HG03039 (cell line): ENCODE data around the gene NFIA.
"Not testable (repeated sequence)": the region's sequence is repeated elsewhere in the genome, so short reads cannot be mapped to it uniquely, and the experiment has no call there.

Experiments used
- ATAC-seq: cut with Tn5 transposase; IDR thresholded peaks from one replicate; pipeline ENCODE4 v1.9.1; 2021; ENCODE audit warnings: mild to moderate bottlenecking, moderate library complexity; ENCODE audit not compliant: unreplicated experiment

The NFIA gene

DNA sequence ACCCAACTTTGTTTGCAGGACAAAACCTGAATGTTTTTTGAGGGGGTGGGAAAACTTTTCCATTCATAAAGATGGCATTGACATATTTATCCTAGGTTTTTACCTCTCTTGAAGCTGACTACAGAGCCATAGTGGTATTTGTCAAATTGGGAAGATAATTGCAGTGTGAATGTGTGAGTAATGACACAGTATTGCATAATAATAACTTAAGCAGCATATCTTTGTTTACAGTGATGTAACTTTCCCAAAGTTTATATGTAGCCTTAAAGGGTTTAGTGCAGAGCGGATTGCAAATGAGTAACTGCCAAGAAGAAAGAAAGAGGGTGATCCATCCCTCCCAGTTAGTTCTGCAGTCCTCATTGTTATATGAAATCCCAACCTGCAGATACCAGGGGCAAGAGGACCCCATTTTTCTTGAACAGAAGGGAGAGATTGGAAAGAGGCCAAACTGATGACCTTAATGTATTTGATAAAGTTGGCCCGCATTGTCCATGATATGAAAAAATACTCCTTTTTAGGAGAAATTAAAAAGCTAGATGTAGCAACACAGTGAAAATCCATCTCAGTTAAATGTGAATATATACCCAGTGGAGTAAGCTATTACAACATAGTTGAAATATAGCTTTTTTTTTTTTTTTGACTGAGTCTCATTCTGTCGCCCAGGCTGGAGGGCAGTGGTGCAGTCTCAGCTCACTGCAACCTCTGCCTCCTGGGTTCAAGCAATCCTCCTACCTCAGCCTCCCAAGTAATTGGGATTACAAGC is 23.7 kb upstream of the NFIA start:
- ATAC-seq = no peak

DNA sequence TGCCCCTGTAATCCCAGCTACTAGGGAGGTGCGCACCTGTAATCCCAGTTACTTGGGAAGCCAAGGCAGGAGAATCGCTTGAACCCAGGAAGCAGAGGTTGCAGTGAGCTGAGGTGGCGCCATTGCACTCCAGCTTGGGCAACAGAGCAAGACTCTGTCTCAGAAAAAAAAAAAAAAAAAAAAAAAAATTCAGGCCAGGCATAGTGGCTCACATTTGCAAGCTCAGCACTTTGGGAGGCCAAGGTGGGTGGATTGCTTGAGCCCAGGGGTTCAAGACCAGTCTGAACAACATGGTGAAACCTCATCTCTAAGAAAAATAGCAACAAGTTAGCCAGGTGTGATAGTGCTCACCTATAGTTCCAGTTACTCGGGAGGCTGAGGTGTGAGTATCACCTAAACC is 20.8 kb upstream of the NFIA start:
- ATAC-seq = not testable (repeated sequence)

DNA sequence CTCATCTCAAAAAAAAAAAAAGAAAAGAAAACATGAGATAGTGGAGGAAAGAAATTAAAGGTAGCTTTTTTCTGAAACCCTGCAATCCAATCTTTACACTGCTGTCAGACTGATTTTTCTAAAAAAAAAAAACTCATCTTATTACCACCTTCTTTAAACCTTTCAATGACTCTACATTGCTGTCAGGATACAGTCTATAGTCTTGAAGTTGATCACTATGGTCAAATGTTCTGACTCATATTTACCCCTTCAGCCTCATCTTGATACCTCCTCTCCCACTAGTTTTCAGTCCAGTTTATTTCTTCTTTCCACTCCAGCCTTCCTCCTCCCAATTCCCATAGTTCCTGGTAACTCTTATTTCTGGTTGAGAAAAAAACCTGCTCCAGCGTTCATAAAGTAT is 17.7 kb upstream of the NFIA start:
- ATAC-seq = no peak

DNA sequence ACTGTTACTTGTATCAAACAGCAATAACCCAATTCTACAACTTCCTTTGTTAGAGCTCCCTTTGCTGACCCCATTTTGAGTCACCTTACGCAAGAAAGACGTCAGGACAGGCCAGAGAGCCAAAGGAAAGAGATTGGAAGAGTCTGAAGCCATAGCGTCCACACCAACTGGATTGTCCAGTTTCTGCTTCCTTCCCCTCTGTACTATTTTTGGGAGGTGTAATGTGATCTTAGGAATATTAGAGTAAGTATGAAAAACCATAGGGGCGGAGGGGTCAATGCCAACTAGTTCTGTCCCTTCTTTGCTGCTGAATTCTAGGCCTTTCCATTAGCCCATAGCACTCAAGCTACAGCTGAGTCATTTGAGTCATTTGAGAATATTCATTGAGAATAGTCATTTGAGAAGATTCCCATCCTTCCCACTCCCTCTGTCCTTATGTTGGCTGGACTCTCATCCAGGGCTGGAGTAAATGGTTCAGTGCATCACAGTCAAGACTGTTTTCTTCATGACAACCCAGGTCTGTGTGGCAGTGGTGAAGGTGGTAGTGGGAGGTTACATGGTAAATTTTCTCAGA is 14.8 kb upstream of the NFIA start:
- no peak for ATAC-seq

DNA sequence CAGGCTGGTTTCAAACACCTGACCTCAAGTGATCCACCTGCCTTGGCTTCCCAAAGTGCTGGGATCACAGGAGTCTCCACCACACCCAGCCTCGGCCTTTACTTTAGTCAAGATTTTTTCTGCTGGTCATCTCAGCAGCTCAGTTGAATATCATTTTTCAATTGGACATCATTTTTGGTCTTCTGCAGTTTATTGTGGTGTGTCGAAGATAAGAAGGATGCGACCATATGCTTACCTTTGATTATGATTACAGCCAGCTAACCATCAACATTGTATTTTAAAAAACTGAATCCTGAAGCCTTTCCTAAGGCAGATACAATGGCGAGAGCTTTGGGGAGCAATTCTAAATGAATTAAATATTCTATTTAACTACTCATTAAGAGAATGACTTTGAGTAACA is 12.3 kb upstream of the NFIA start:
- ATAC-seq = no peak

DNA sequence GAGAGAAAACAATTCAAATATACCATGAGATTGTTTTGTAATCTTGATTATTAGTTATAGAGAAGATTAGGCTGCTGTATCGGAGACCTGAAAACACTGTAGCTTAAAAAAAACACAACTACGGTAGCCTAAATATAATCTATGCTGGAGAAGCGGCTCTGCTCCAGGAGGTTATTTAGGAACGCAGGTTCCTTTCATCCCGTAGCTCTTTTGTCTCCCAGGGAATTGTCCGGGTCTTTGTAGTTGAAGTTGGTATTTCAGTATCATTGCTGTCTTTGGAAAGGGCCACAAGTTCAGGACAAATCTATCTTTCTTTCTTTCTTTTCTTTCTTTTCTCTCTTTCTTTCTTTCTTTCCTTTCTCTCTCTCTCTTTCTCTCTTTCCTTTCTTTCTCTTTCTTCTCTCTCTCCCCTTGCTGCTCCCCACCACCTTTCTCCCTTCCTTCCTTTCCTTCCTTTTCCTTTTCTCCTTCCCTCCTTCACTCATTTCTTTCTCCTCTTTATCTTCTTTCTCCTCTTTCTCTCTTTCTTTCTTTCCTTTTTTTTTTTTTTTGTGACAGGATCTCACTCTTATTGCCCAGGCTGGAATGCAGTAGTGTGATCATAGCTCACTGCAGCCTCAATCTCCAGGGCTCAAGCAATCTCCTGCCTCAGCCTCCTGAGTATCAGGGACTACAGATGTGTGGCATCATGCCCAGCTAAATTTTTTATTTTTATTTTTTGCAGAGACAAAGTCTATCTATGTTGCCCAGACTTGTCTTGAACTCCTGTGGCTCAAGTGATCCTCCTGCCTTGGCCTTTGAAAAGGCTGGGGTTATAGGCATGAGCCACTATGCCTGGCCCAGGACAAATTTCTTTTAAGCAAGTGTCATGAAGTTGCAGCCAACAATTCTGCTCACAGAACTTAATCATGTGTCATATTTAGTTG is 10.9 kb upstream of the NFIA start:
- no peak for ATAC-seq

DNA sequence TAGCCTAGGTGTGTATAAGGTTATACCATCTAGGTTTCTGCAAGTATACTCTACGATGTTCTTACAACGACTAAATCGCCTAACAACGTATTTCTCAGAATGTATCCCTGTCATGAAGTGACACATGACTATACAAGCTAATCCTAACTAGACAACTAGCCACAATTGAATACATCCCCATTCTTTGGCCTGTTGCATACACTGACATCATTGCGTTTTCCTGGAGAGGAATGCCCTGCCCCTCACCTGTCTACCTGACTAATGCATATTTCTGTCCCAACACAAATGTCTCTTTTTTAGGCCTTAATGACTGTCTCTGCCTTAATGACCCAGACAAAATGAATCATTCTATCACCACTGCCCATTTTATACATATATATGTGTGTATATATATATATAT is 8.5 kb upstream of the NFIA start:
- no peak for ATAC-seq

DNA sequence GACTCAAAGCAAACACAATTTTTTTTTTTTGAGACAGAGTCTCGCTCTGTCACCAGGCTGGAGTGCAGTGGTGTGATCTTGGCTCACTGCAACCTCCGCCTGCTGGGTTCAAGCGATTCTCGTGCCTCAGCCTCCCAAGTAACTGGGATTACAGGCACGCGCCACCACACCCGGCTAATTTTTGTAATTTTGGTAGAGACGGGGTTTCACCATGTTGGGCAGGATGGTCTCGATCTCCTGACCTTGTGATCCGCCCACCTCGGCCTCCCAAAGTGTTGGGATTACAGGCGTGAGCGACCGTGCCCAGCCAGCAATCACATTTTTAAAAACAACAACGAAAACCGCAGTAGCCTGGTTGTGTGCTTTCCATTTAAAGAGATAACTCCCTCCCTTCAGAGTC is 6.5 kb upstream of the NFIA start:
- ATAC-seq = not testable (repeated sequence)

DNA sequence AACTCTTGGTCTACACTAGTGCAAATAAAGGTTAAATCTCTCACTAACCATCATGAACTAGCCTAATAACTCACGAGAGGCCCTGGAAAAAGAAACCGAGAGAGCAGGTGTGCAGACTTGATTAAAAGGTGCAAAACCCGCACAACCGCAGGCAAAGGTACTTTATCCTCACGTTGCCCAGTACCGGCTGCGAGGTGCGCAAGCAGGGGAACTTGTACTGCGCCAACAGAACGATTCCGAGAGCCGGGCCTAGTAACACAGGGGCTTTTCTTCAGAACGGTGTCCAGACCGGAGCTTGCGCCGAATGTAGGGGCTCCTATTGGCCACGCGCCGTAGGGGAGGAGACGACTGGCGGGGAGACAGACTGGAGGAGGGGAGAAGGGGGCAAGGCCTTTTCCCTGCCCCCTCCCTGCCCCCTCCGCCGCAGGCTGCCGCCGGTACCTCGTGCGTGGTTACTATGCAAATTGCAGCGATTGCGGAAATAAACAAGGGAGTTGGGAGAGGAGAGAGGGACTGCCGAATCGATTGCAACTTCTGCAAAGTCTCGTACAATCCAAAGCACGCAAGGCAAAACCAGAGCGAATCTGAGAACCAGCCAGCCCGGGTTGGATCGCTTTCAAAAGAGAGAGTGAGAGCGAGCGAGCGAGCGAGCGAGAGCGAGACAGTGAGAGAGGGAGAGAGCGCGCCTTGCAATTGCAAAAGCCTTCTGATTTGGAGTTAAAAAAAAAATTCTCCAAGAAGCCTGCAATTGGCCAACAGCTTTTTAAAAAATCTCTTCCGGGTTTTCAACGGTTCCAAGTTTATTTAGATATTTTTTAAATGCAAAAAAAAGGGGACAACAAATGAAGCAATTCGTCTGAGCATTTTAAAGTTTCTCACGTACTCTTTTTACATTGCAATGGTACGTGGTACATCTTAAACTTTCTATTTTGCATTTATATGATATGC is 5.4 kb upstream of the NFIA start:
- peak; percentile 76 for ATAC-seq

DNA sequence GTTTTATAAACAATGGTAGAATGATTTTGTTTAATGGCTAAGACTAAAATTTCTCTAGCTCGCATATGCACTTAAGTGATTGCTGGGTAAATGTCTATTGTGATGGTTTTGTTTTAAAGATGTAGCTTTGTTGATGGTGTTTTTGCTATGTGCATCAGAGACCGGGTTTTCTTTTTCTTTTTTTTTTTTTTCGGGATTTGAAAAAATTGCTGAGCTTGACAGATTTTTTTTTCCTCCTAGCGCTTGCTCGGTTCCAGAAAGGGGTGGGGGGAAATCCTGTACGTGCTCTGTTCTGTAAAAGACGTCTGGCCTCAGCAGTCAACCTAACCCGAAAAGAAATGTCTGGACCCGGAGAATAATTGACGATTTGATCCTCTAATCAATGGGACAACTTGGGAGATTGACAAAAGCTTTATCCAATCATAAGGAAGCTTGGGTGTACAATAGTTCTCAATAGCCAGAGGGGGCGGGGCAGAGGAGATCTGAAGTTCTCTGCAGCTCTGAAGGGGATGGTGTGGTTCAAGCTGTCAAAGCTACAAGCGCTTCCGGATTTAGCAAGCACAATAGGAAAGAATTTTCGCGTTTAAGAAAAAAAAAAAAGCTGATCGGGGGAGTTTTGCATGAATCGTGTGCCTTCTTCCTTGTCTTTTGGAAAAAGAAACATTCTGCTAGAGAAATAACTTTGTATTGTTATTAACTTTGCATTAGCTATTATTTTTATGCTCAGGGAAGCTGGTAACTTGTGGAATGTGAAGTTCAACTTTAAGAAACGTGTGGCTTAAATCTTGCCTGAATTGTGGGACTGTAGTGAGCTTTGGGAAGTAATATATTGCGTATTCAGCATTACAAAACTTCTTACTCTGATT is 4.5 kb upstream of the NFIA start:
- peak; percentile 41 for ATAC-seq

DNA sequence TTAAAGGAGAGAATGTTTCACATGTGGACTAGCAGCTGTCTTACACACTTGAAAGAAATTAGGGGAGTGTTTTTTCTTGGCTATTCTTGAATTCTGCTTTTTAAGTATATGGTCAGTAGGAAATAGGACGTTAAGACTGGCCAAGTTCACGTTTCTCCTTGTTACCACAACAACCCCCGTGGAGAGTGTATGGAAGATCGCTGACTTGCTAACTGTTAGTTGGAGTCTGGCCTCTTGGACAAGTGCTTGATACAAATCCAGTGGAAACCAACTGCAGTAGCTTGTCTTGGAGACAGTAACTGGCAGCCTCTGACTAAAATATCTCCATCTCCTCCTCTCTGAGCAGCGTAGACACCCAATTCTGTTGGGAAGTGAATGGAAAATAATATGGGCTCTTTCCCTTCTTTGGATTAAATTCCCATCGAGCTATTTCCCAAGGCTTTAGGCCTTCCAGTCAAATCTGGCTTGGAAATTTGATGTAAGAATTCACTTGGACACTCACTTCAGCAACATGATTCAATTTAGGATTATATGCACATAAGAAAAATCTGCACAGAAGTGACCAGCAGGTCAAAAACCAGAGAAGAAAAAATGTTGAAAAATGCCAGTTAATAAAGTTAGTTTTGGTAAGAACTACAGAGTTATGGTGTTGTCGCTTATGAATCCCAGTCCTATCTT is 3.6 kb upstream of the NFIA start:
- no peak for ATAC-seq

DNA sequence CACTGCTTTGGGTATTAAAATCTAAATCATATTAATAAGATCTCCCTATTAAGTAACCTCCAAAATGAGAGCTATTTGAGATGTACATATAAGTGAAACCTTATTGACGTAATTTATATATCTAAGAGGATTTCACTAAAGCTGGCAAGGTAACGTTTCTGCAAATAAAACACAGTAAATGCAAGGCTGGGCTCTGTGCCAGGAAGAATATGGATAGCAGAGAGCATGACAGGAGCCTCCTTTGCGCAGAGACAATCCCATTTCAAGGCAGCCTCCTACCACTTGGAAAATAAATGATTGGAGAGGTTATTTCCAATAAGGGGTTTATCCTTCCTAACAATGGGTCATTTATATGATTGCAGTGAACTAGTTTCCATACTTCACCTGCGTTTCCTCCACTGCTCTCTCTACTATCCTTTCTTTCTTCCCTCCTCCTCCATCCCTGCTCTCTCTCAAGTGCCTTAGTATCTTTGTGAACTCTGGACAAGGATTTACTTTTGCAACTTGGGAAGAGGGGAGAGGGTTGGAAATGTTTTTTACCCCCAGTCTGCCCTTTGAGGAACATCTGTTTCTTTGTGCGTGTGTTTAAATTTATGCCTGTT is 3.0 kb upstream of the NFIA start:
- ATAC-seq = no peak

DNA sequence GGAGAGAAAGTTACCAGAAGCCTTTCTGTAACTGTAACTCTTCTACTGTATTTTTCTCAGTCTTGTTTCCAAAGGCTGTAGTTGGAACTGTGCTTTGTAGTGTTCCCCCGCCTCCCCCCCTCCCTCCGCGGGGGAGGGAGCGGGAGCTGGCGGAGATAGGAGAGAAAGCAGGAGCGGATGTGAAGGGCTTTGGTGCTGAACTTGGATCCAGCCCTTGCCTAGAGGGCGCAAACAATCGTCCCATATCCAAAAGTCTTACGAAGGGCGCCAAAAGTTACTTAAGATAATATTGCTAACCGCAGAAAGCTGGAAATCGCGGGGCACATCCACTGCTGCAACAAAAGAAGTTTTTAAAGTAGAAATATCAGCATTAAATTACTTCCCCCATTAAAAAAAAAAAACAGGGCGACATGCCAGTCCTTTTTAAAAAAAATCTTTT is 2.4 kb upstream of the NFIA start:
- no peak for ATAC-seq

DNA sequence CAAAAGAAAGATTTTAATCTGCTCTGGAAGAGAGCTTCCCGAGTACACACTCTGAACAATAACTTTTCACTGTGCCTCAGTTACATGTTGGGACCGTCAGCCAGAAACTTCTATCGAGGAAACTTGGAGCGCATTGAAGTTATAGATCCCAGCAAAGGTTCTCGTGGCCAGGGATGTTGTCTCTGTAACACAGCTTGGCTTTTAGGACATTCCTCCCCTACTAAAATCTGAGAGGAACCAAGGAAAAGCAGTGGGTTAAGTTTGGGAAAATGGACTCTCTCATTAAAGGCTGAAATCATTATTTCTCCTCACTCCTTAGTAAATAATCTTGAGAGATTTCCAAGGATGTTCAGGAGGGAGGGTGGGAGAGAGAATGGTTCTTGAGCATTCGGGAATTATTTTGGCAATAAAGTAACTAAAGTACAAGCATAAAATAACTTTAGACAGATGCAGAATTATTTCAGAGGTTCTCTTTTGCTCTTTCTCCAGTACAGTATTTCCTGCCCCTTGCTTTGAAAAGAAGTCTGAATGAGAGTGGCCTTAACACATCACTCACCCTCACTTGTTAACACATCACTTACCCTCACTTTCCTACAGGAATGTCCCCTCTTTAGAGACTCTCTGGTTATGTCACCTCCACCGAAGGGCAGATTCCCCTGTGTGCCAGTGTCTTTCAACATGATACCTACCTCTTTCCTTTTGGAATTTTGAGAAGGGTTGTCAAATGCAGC is 1.8 kb upstream of the NFIA start:
- ATAC-seq = no peak

DNA sequence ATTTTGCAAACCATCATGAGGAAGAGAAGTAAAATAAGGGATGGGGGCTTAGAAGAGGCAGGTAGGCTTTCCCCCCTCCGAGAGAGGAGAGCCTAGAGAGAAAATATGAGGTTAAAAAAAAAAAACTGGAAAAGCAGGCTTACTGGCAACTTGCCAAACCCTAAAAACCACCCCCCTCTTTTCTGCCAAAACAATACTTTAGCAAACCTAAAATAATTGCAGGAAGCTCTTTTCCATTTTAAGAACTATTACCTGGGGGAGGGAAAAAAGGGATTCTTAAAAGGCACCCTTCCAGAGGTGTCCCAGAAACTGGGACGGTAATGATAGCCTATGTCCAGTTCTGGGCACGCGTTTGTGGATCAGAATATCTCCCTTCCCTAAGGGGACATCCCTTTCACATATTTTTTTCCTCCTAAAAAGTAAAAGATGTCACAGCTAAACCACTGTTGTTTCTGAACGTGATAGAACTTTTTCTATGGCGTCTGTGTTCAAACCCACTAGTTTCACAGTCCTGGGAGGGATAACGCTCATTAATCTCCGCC is 1.1 kb upstream of the NFIA start:
- ATAC-seq = no peak

DNA sequence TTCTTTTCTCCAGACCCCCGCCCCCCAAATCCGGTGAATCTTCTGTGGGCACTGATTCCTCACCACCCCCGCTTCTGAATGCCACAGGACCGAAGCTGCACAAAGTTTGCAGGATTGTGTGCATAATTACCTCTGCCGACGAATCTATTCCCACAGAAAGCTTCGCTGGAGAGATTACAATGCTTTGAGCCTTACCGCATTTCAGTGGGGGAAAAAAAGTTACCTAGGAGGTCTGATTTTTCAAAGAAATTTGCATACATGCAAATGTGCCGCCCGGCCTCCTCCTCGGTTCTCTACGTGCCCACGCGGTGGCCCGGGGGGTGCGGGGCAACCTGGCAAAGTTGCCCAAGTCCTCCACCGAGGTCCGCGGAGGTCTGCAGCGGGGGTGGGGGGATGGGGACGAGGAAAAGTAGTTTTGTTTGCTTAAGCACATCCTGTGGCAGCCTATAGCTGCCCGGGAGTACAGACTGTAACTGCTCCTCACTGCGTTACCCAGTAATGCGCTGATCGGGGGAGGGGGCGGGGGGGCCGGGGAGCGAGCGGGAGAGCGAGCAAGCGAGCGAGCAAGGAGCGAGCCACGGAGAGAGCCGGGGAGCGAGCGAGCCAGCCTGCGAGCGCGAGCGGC is 563 bp upstream of the NFIA start:
- no peak for ATAC-seq
